Measurements from ENCODE around the gene ELL.
A peak's percentile ranks its signal among the peaks of the same experiment; 100 is the strongest.

The ELL gene

GRCh38 chr19:18488838-18489626, 32.8 kb downstream of the ELL start:
- peak; percentile 80 for DNase-seq (ENCODE audit: low spot score)

- DNase-seq (ENCODE audit: low spot score) = no peak
Measured at GRCh38 chr19:18488403-18488723, 33.5 kb downstream of the ELL start.

GRCh38 chr19:18487576-18488402, 34.1 kb downstream of the ELL start:
- no peak for DNase-seq (ENCODE audit: low spot score)

GRCh38 chr19:18486746-18487145, 35.1 kb downstream of the ELL start:
- DNase-seq (ENCODE audit: low spot score) = no peak

GRCh38 chr19:18484992-18485391, 36.9 kb downstream of the ELL start:
- no peak for DNase-seq (ENCODE audit: low spot score)

- DNase-seq (ENCODE audit: low spot score) = no peak
Measured at GRCh38 chr19:18483119-18483890, 38.6 kb downstream of the ELL start.

GRCh38 chr19:18481505-18482222, 40.2 kb downstream of the ELL start:
- DNase-seq (ENCODE audit: low spot score) = no peak

- DNase-seq (ENCODE audit: low spot score) = no peak
Measured at GRCh38 chr19:18480006-18480691, 41.7 kb downstream of the ELL start.

- peak; percentile 77 for DNase-seq (ENCODE audit: low spot score)
Measured at GRCh38 chr19:18478545-18479311, 43.1 kb downstream of the ELL start.

- no peak for DNase-seq (ENCODE audit: low spot score)
Measured at GRCh38 chr19:18477974-18478373, 43.9 kb downstream of the ELL start.

GRCh38 chr19:18477042-18477779, 44.7 kb downstream of the ELL start:
- no peak for DNase-seq (ENCODE audit: low spot score)

- no peak for DNase-seq (ENCODE audit: low spot score)
Measured at GRCh38 chr19:18476507-18477041, 45.3 kb downstream of the ELL start.

GRCh38 chr19:18475762-18476331, 46.0 kb downstream of the ELL start:
- no peak for DNase-seq (ENCODE audit: low spot score)

GRCh38 chr19:18475004-18475453, 46.8 kb downstream of the ELL start:
- no peak for DNase-seq (ENCODE audit: low spot score)

GRCh38 chr19:18474366-18474887, 47.4 kb downstream of the ELL start:
- DNase-seq (ENCODE audit: low spot score) = no peak

- no peak for DNase-seq (ENCODE audit: low spot score)
Measured at GRCh38 chr19:18473706-18474087, 48.2 kb downstream of the ELL start.

- DNase-seq (ENCODE audit: low spot score) = no peak
Measured at GRCh38 chr19:18473003-18473705, 48.7 kb downstream of the ELL start.

- no peak for DNase-seq (ENCODE audit: low spot score)
Measured at GRCh38 chr19:18470787-18471186, 51.1 kb downstream of the ELL start.

All from HuH-7 (cell line).